ENCODE data around the gene ART5. TPM values are rescaled to one million over a fixed set of nuclear protein-coding genes. Genes with fewer than 3 reads are reported as not detected.
"Not testable (repeated sequence)": the region's sequence is repeated elsewhere in the genome, so short reads cannot be mapped to it uniquely, and the experiment has no call there.

Gene ART5
- polyA plus RNA-seq, 5 donors = 1.0 to 2.1 (median 1.1) TPM

- no peak for DNase-seq
These were observed 19.3 kb downstream of the ART5 start for GRCh38 chr11:3622521-3622920.

- DNase-seq = no peak
These were observed 23.8 kb downstream of the ART5 start for GRCh38 chr11:3617990-3618389.

GRCh38 chr11:3616721-3617460 is 24.9 kb downstream of the ART5 start:
- no peak for DNase-seq

- DNase-seq = no peak
These were observed 25.8 kb downstream of the ART5 start for GRCh38 chr11:3615998-3616397.

GRCh38 chr11:3614742-3615171 is 27.0 kb downstream of the ART5 start:
- no peak for DNase-seq

GRCh38 chr11:3613998-3614741 is 27.6 kb downstream of the ART5 start:
- DNase-seq = no peak

- DNase-seq = no peak
These were observed 29.7 kb downstream of the ART5 start for GRCh38 chr11:3611976-3612678.

GRCh38 chr11:3610846-3611245 is 30.9 kb downstream of the ART5 start:
- no peak for DNase-seq

- peak; percentile 16 to 33 for DNase-seq
These were observed 32.2 kb downstream of the ART5 start for GRCh38 chr11:3609416-3610265.

- DNase-seq = no peak
These were observed 36.0 kb downstream of the ART5 start for GRCh38 chr11:3605771-3606203.

- DNase-seq = no peak
These were observed 36.5 kb downstream of the ART5 start for GRCh38 chr11:3605283-3605662.

GRCh38 chr11:3604167-3604566 is 37.6 kb downstream of the ART5 start:
- DNase-seq = no peak

- not testable (repeated sequence) for DNase-seq
These were observed 41.6 kb downstream of the ART5 start for GRCh38 chr11:3600201-3600600.

GRCh38 chr11:3597743-3598142 is 44.0 kb downstream of the ART5 start:
- not testable (repeated sequence) for DNase-seq

GRCh38 chr11:3591326-3591725 is 50.5 kb downstream of the ART5 start:
- not testable (repeated sequence) for DNase-seq

GRCh38 chr11:3590193-3590592 is 51.6 kb downstream of the ART5 start:
- DNase-seq = not testable (repeated sequence)

GRCh38 chr11:3588776-3589175 is 53.0 kb downstream of the ART5 start:
- not testable (repeated sequence) for DNase-seq
